HAP-1 (cell line): ENCODE results near the gene COL6A6.

Experiments
- DNase-seq, 2 experiments: peaks; one replicate each; pipeline ENCODE4 v3.0.0-alpha.2; 2016 to 2020; ENCODE audit warnings: low spot score in 2 of 2
- H3K27me3 ChIP-seq: fragments of 250-450 bp; sonication (Bioruptor Pico); 2 replicates; pipeline ENCODE4 v1.5.1; 2020; ENCODE audit warnings: low read depth, mild to moderate bottlenecking, moderate library complexity
- H3K36me3 ChIP-seq: fragments of 250-450 bp; sonication (Bioruptor Pico); replicated peaks from 2 replicates; pipeline ENCODE4 v1.5.1; 2020; ENCODE audit warnings: mild to moderate bottlenecking
- H3K4me1 ChIP-seq: fragments of 250-450 bp; sonication (Bioruptor Pico); 2 replicates; pipeline ENCODE4 v1.5.1; 2020; ENCODE audit warnings: mild to moderate bottlenecking
- H3K4me3 ChIP-seq: fragments of 250-450 bp; sonication (Bioruptor Pico); 2 replicates; pipeline ENCODE4 v1.5.1; 2020; ENCODE audit warnings: mild to moderate bottlenecking, moderate library complexity
- H3K9me3 ChIP-seq: fragments of 250-450 bp; sonication (Bioruptor Pico); 2 replicates; pipeline ENCODE4 v1.5.1; 2020; ENCODE audit warnings: mild to moderate bottlenecking, moderate library complexity
- in situ Hi-C: fragments of 300-500 bp; cut with MboI; formaldehyde crosslinking; loops from 3 replicates; pipeline ENCODE4 v1.14.3; 2020; ENCODE audit warnings: low sequenced_read_pairs, inconsistent platforms, mixed read lengths

The COL6A6 gene

GRCh38 chr3:130557336-130558035 lies 40.5 kb downstream of the COL6A6 start:
- in situ Hi-C loops, result no loop called here
- no peaks in the 10 kb centered on the region for H3K27me3 ChIP-seq
- H3K36me3 ChIP-seq, result no peaks in the 10 kb centered on the region
- no peak overlapping the region for H3K4me3 ChIP-seq
- no peak for DNase-seq
- no peaks in the 10 kb centered on the region for H3K4me1 ChIP-seq
- no peaks in the 10 kb centered on the region for H3K9me3 ChIP-seq

DNA sequence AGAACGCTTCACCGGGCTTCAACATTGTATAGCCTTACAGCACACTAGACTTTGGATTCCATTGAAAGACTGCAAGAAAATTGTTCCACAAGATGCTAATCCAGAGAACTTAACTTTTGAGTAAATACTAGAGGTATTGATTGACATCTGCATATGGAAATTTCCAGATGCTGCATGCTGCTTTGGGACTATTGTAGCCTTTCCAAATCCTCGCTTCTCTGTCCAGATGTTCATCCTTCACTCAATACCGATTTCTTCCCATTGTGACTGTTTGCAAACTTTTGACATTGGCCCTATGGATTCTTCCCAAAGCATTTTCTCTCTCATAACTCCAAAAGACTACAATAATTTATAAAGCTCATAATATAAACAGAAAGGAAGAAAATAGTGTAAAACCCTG lies 41.4 kb downstream of the COL6A6 start:
- in situ Hi-C loops, result no loop called here
- Histone ChIP-seq H3K9me3 (no peaks in the 10 kb centered on the region), H3K4me1 (no peaks in the 10 kb centered on the region), H3K27me3 (0 out of 2 replicates have a peak, but pooled peaks cover 2% of the 10 kb centered on the region), H3K4me3 (no peak overlapping the region), H3K36me3 (no peaks in the 10 kb centered on the region)
- no peak for DNase-seq

- in situ Hi-C loops, result no loop called here
- no peaks in the 10 kb centered on the region for H3K9me3 ChIP-seq
- no peak for DNase-seq
- H3K36me3 ChIP-seq, result no peaks in the 10 kb centered on the region
- peaks cover 16% of the 10 kb centered on the region; the same call in 1 of the 2 replicates for H3K27me3 ChIP-seq
- no peaks in the 10 kb centered on the region for H3K4me1 ChIP-seq
- H3K4me3 ChIP-seq, result no peak overlapping the region
These were observed 48.2 kb downstream of the COL6A6 start for GRCh38 chr3:130565224-130565623.
